ENCODE results near the gene ZFPM1. TPM values are rescaled to one million over a fixed set of nuclear protein-coding genes. Genes with fewer than 3 reads are reported as not detected.

Gene ZFPM1
- 1 to 10 TPM in 1 of 2 donors, under 1 TPM in 1; 0.57 to 9.0 TPM for total RNA-seq
- polyA plus RNA-seq, result 1 to 10 TPM; 2.1 to 3.6 TPM
- long read RNA-seq, donor 1, result 0 reads
- long read RNA-seq, donor 2, result 0 reads
- long read RNA-seq, donor 3, full-length matches to known transcripts, result 1 of 9 reads
- long read RNA-seq, donor 3, partial matches to known transcripts, result 8 of 9 reads
- long read RNA-seq, donor 3, other reads (novel, unspliced or antisense), result 0 of 9 reads
- long read RNA-seq, donor 4, result 0 reads
- long read RNA-seq, donor 5, result 0 reads

DNA sequence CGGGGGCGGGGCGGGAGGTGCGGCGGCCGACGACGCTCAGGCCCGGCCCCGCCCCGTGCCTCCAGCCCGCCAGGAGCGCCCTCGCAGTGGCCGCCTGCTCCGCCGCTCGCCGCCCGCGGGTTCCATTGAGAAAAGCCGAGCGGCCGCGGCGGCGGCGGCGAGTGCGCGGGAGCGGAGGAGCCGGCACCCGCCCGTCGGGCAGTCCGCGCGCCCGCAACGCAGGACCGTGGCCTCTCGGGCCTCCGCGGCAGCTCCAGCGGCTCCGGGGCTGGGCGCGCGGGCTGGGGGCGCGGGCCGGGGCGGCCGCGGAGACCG is at the start of gene ZFPM1:
Gene ZFPM1 (plus strand): TSS at position 64 of the 315 bp plus-strand sequence. CDS start 359 bp downstream, outside the sequence.
- H3K27ac ChIP-seq (ENCODE audit: low read depth in 1 of 2, low read length in 1 of 2), result no peak within 1 kb of the TSS
- peak within 1 kb of the TSS; percentile 46 for H3K4me3 ChIP-seq
- H3K36me3 ChIP-seq (ENCODE audit: control insufficient read depth in 4 of 4, insufficient read depth in 4 of 4, low read length in 4 of 4), result no peaks in the 10 kb centered on the region
- no peak for ATAC-seq (ENCODE audit: insufficient read depth, low FRiP score)
- no peak for DNase-seq
- H3K9ac ChIP-seq (ENCODE audit: insufficient read depth in 1 of 2, low read length in 2 of 2), result no peak within 1 kb of the TSS
- H3K27me3 ChIP-seq (ENCODE audit: control insufficient read depth in 3 of 3, insufficient read depth in 3 of 3, low read length in 2 of 3), result peaks cover 0 to 4% (median 0%) of the 10 kb centered on the region in 3 donors
- 1% methylated on average over 56 of the region's 57 CpGs; no CpG with 5 or more reads in 1 of the 2 donors for WGBS, 2 donors
- no peaks in the 10 kb centered on the region for H3K9me3 ChIP-seq (ENCODE audit: control insufficient read depth in 4 of 4, insufficient read depth in 3 of 4, low read length in 3 of 4)
- peaks cover 0 to 29% (median 5%) of the 10 kb centered on the region in 5 donors for H3K4me1 ChIP-seq (ENCODE audit: control insufficient read depth in 5 of 5, insufficient read depth in 5 of 5, low read length in 5 of 5)
- TF ChIP-seq CTCF (IDR thresholded peaks at IDR 0.05; ENCODE audit: control extremely low read depth, extremely low read depth), result no peak

GRCh38 chr16:88403794-88404581 is 49.1 kb upstream of the ZFPM1 start:
- no peaks in the 10 kb centered on the region for H3K36me3 ChIP-seq (ENCODE audit: control insufficient read depth in 4 of 4, insufficient read depth in 4 of 4, low read length in 4 of 4)
- no peak for TF ChIP-seq CTCF (IDR thresholded peaks at IDR 0.05; ENCODE audit: control extremely low read depth, extremely low read depth)
- H3K27me3 ChIP-seq (ENCODE audit: control insufficient read depth in 3 of 3, insufficient read depth in 3 of 3, low read length in 2 of 3), result no peaks in the 10 kb centered on the region
- DNase-seq (no peak), ATAC-seq (ENCODE audit: insufficient read depth, low FRiP score) (no peak)
- H3K27ac ChIP-seq (ENCODE audit: low read depth in 1 of 2, low read length in 1 of 2), result no peak overlapping the region
- no peaks in the 10 kb centered on the region for H3K9me3 ChIP-seq (ENCODE audit: control insufficient read depth in 4 of 4, insufficient read depth in 3 of 4, low read length in 3 of 4)
- H3K4me3 ChIP-seq, result no peak overlapping the region
- 79 to 86% methylated on average over 22 of the region's 22 CpGs for WGBS, 2 donors
- H3K9ac ChIP-seq (ENCODE audit: insufficient read depth in 1 of 2, low read length in 2 of 2), result no peak overlapping the region
- peaks cover 0 to 24% (median 0%) of the 10 kb centered on the region in 5 donors for H3K4me1 ChIP-seq (ENCODE audit: control insufficient read depth in 5 of 5, insufficient read depth in 5 of 5, low read length in 5 of 5)

GRCh38 chr16:88404769-88405168 is 48.3 kb upstream of the ZFPM1 start:
- Histone ChIP-seq H3K4me3 (no peak overlapping the region), H3K9ac (ENCODE audit: insufficient read depth in 1 of 2, low read length in 2 of 2) (no peak overlapping the region), H3K27ac (ENCODE audit: low read depth in 1 of 2, low read length in 1 of 2) (no peak overlapping the region), H3K36me3 (ENCODE audit: control insufficient read depth in 4 of 4, insufficient read depth in 4 of 4, low read length in 4 of 4) (no peaks in the 10 kb centered on the region), H3K4me1 (ENCODE audit: control insufficient read depth in 5 of 5, insufficient read depth in 5 of 5, low read length in 5 of 5) (peaks cover 0 to 27% (median 0%) of the 10 kb centered on the region in 5 donors), H3K9me3 (ENCODE audit: control insufficient read depth in 4 of 4, insufficient read depth in 3 of 4, low read length in 3 of 4) (no peaks in the 10 kb centered on the region), H3K27me3 (ENCODE audit: control insufficient read depth in 3 of 3, insufficient read depth in 3 of 3, low read length in 2 of 3) (no peaks in the 10 kb centered on the region)
- WGBS, 2 donors, result 83 to 95% methylated on average over 6 of the region's 6 CpGs
- no peak for TF ChIP-seq CTCF (IDR thresholded peaks at IDR 0.05; ENCODE audit: control extremely low read depth, extremely low read depth)
- no peak for ATAC-seq (ENCODE audit: insufficient read depth, low FRiP score)
- no peak for DNase-seq

Data from lung (tissue), 16 donors.